Activated CD4-positive, alpha-beta T cell treated with anti-CD3 and anti-CD28 coated beads for 24 hours (primary cell): Measurements from ENCODE around the gene THSD4.

ENCODE experiments used
- DNase-seq, 2 donors: peaks; one replicate each; pipeline ENCODE4 v3.0.0-alpha.2; 2020; ENCODE audit warnings: low read depth in 2 of 2

The THSD4 gene

GRCh38 chr15:71114887-71115566, at the start of gene THSD4:
THSD4 (plus strand) TSS chr15:71115471.
- DNase-seq, result peak; percentile 33 to 62

DNA sequence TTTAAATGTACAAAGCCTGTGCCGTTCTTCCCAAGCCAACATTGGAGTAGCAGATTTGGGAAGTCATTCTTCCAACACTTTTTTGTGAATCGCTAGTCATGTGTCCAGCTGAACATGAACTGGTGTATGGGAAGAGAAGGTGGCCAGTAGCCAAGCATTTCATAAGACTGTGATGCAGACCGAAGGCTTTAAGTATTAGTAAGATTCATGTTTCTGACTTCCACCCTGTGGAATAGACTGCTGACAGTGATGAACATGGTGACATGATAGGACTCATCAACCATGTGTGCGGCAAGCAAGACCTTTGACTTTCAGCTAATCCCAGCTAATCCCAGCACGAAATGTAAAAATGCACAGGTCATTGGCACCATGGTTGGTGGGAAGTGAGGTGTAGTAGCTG, 48.3 kb upstream of the THSD4 start:
- DNase-seq, result no peak

- DNase-seq, result no peak
These were observed 45.6 kb upstream of the THSD4 start for GRCh38 chr15:71069693-71070092.

DNA sequence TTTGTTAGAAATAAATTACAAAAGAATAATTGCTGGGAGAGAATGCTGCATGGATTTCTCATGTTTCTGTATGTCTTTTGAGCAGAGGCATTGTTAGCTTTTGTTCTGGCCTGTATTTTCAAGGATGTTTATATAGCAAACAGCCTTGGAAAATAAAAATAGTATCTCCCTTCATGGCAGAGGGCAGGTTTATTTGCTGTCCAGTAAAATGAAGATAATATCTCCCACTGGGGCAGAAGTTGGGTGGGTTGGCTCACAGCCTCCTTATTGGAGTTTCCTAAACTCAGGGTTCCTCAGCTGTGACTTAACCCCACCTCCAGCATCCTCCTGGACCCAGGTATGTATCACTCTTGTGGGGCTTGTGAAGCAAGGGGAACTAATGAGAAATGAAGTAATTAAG, 43.7 kb upstream of the THSD4 start:
- DNase-seq, result no peak

DNA sequence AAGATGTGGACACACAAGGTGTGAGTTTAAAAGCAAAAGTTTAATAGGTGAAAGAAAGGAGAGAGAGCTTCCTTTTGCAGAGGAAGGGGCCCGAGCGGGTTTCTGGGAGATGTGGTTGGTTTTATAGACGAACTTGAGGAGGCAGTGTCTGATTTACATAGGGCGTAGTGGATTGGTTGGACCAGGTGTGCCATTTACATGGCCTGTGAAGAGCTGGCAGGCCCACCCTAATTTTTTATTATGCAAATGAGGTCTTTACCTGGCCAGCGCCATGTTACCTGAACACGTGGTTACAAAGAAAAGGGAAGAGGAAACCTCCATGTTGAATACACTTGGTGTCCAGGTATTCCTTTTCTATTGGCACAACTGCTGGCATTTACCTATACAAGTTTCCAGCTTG, 42.8 kb upstream of the THSD4 start:
- no peak for DNase-seq

DNA sequence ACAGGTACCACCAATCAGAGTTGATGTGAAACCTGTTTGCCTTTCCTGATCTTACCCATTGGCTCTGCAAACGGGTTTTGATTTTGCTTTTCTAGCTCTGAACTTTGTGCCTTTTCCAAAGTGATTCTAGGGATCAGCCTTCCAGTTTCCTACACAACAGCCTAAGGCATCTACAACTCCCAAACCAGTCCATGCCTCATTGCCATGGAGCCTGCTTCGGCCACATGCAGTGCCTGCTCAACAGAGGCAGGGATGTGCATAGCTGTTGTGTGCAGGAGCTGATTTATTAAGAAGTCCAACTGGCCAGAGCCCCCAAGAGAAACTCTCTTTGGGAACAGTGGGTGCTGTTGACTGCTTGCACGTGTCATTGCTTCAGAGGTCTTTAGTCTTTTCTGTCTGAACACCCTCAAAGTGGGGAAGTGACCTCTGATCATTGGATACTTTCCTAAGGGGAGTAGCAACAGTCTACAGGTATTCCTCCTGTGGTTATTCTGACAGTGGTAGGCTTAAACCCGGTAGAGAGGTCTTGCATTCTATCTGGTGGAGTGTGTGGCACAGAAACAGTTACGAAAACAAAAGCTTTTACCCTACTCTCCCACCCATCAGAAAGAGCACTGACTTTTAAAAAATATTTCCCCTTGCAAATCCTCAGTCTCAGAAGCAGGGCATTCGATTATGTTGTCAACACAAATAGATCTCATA, 36.6 kb upstream of the THSD4 start:
- DNase-seq, result no peak

- DNase-seq, result no peak
These were observed 35.8 kb upstream of the THSD4 start for GRCh38 chr15:71079208-71080044.

DNA sequence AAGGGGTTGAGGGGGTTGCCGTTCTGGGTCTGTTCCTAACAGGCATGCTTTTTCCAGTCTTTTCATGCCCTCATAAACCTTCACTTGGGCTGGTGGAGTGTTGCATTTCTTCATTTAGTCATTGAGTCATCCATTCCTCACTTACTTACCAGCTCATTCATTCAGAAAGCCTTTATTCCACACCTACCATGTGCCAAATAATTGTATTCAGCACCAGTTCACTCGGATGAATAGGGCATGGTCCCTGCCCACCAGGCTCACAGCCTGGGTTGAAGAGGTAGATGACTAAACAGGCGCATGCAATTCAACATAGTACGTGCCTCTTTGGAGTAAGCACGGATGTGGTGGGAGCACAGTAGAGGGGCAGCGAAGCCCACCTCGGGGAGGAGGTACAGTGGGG, 35.1 kb upstream of the THSD4 start:
- DNase-seq, result no peak

- no peak for DNase-seq
These were observed 34.6 kb upstream of the THSD4 start for GRCh38 chr15:71080705-71081104.

DNA sequence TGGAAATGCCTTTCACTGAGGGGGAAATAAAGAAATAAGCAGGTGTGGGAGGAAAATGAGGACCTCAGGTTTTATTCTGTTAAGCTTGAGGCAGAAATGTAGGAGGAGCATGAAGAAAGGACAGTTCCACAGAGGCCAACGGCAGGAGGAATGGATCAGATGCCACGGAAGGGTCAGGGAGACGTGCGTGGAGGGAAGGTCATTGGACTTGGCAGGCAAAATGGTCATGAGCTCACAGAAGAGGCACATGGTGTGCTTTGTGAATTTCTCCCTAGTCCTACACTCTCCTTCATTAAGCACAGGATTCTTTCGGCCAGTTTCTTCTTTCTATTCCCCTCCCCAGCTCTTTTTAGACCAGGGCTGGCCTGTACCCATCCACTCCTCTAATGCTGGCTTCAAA, 32.5 kb upstream of the THSD4 start:
- DNase-seq, result no peak

GRCh38 chr15:71083349-71083748, 31.9 kb upstream of the THSD4 start:
- DNase-seq, result no peak

GRCh38 chr15:71084264-71084663, 31.0 kb upstream of the THSD4 start:
- no peak for DNase-seq

GRCh38 chr15:71085809-71086208, 29.5 kb upstream of the THSD4 start:
- no peak for DNase-seq

DNA sequence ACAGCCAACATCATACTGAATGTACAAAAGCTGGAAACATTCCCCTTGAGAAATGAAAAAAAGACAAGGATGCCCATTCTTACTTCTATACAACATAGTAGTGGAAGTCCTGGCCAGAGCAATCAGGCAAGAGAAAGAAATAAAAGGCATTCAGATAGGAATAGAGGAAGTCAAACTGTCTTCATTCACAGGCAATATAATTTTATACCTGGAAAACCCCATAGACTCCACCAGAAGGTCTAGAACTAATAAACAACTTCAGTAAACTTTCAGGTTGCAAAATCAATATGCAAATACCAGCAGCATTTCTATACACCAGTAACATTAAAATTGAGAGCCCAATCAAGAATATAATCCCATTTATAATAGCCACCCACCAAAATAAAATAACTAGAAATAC, 27.1 kb upstream of the THSD4 start:
- DNase-seq, result no peak

- no peak for DNase-seq
These were observed 26.6 kb upstream of the THSD4 start for GRCh38 chr15:71088683-71089082.

GRCh38 chr15:71089801-71090200, 25.5 kb upstream of the THSD4 start:
- no peak for DNase-seq

GRCh38 chr15:71091601-71092000, 23.7 kb upstream of the THSD4 start:
- DNase-seq, result no peak

DNA sequence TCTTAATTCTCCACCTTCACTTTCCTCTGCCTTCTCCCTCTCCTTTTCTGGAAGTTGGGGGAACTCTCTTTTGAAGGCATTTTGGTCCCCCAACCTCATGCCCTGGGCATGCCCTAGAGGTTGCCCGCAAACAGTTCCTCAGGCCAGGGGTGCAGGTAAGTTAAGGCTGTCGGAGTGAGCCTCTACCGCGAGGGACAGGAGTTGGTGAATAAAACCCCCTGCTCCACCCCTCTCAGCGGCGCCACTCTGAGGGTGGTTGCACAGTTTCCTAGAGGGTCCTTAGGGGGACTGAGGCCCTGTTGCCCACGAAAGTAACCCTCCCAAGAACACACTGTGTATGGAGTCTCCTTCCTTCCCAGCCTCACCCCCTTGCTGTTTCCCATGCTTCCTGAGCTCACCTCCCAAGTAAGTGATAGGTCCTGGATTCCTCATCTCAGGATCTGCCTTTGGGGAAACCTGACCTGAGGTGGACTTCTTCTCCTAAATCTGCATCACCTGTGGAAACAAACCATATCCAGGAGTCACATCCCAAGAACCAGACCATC, 23.1 kb upstream of the THSD4 start:
- DNase-seq, result no peak

DNA sequence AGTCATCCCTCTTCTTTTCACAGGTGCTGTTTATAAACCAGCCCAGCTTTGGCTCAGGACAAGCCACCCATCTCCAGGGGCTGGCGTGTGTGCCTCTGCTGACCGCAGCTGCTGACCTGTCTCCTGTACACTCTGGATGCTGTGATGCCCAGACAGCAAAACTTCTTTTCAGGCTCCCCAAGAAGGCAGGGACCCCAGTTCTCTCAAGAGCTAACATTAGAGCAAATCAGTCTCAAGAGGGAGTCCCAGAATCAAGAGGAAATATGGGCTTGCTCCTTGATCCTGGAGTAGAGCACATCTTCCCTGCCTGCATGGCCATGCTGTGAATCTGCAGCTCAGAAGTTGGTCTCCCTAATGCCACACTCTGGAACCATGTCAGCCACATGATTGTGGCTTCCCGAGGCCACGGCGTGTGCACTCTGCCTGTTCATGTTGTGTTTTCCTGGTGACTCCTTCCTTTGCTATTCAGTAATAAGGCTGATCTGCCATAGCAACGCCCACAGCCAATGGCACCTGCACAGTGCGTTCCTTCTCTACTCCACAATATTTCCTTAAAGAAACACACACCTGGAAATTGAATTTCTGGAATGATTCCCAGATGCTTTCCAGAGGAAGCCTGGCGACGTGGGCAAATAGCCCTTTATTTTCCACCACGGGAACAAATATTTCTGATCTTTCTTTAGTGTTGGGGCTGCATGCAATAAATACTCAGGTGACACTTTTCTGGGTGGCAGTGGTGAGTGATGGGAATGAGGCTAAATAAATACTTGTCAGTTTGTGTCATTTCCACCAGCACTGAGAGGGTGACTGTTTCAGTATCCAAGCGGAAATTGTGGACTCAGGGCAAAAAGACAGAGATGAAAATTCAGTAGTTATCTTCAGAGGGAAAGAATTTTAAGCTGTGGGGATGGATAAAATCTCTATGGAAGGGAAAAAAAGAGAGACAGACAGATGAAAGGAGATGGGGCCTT, 21.9 kb upstream of the THSD4 start:
- no peak for DNase-seq

DNA sequence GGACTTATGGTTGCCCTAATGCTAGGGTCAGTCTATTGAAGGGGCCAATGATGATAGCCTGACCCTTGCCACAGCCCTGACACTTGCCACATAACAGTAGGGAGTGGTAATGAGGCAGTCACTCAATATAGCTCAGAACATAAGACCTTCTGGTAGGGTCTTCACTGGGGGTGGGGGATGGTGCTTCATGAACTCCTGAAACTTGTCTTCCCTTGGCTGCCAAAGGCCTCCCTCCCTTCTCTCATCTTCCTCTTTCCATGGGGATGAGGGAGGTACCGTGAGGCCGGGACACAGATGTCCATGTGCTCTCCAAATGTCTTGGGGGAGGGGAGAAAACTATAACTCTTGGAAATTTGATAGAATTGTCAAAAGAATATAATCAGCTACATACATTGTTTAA, 21.1 kb upstream of the THSD4 start:
- DNase-seq, result no peak

GRCh38 chr15:71096676-71097075, 18.6 kb upstream of the THSD4 start:
- no peak for DNase-seq
